NCI-H748 (cell line): ENCODE measurements around the gene ABCC1.
"Not testable (repeated sequence)": the region's sequence is repeated elsewhere in the genome, so short reads cannot be mapped to it uniquely, and the experiment has no call there.

Experiments
- DNase-seq: peaks from one replicate; lab custom pipeline; 2025; ENCODE audit not compliant: unreplicated experiment; lab: John Stamatoyannopoulos, UW

The ABCC1 gene

DNA sequence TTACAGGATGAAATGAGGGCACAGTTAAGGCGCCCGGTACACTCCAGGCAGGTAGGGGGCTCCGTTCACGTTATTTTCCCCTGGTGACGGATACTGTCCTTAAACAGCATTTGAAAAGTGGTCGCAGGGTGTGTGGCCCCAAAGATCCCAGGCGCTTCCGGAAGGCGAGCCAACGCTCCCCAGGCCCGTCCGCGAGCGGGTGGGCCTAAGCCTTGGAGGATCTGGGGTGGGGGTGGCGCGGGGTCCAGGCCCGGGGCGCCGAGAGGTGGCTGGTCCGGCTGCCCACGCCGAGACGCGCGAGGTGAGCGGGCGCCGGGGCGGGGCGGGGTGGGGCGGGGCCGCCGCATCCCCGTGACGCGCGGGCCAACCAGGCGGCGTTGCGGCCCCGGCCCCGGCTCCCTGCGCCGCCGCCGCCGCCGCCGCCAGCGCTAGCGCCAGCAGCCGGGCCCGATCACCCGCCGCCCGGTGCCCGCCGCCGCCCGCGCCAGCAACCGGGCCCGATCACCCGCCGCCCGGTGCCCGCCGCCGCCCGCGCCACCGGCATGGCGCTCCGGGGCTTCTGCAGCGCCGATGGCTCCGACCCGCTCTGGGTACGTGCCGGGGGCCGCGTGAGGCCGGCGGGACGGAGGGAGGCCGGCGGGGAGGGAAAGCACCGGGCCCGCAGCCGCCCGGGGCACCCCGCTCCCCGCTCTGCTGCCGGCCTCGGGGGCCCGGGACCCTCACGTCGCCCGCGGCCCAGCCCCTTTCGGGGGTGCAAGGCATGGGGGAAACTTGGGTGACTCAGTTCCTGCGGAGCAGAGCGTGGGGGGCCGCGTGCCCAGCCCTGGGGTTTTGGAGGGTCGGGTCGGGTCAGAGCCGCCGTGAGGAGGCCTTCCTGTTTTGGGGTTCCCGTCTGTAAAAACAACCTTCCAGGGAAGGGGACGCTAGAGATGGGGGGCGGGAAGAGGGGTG, at the start of gene ABCC1:
TSS of gene ABCC1 (plus strand) at position 407 of the 951 bp plus-strand sequence. CDS start at position 543, 136 bp downstream.
- DNase-seq, result peak; percentile 55

DNA sequence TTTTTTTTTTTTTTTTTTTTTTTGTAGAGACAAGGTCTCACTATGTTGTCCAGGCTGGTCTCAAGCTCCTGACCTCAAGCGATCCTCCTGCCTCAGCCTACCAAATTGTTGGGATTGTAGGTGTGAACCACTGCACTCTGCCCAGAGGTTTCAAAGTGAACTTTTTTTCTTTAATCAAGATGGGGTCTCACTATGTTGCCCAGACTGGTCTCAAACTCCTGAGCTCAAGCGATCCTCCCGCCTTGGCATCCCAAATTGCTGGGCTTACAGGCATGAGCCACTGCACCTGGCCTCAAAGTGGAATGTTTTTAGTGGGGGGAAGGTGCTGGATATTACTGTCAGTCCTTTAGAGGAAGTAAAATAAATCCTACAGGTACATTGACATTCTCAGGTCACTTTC, 49.1 kb upstream of the ABCC1 start:
- no peak for DNase-seq

DNA sequence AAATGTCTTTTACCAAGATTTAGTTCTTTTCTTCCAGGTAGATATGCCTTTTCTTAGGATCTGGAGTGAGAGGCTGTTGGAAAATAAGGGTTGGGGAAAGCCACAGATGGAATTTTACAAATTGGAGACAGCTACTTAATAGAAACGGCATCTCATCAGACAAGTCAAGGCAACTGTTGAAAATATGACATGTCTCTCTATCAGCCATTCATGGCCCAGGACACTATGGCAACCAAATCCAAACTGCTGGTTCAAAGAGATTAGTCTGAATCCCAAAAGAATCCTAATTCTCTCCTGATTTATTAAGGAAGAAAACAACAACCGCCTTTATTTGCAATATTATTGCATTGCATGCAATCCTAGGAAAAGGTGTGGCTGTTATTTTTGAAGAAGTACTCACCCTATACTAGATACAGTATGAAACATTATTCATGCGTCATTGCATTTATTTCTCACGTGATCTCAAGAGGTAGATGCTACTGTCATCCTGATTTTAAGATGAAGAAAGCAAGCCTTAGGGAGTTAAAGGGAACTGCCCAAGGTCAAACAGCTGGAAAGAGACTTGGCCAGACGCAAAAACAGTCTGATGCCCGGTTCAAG, 48.4 kb upstream of the ABCC1 start:
- no peak for DNase-seq

DNA sequence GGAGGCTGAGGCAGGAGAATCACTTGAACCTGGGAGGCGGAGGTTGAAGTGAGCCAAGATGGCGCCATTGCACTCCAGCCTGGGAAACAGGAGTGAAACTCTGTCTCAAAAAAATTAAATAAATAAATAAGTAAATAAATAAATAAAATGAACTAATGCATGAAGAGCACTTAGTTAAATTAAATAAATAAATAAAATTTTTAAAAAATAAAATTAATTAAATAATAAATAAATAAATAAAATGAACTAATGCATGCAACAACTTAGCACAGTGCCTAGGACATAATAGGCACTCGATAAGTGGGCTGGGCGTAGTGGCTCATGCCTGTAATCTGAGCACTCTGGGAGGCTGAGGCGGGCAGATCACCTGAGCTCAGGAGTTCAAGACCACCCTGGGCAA, 45.5 kb upstream of the ABCC1 start:
- DNase-seq, result no peak

DNA sequence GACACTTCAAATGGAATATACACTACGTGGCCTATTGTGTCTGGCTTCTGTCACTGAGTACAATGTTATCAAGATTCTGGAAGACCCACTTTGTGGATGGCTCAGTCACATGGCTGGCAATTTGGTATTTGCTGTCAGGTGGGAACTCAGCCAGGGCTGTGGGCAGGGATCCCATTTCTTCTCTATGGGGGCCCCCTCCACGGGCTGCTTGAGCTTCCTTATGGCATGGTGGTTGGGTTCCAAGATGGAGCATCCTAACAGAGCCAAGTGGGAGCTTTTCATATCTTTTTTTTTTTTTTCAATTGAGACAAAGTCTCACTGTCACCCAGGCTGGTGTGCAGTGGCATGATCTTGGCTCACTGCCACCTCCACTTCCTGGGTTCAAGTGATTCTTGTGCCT, 43.0 kb upstream of the ABCC1 start:
- DNase-seq, result no peak

DNA sequence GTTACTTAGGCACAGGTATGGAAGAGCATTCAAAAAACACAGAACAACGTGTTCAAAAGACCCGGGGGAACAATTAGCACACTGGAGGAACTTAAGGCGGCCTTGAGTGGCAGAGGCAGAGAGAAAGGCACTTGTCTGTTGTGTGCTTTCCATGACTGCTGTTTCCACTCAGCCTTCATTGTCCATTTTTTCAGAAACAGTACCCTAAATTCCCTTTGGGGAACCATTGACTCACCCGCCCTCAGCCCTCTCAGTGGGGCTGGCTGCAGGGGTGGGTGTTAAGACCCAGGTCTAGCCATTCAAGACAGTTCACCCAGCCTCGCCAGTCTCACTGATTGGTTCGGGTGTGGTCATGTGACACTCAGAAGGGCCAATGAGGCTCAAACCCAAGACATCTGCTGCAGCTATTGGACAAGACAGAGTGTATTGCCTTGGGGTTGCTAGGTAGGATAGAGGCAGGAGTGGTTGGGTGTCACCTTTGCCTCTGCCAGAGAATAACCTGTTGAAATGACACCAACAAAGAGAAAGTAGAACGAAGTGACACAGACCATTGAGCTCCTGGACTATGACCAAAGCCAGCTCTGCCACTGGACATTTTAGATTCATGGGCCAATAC, 41.4 kb upstream of the ABCC1 start:
- peak; percentile 53 for DNase-seq

DNA sequence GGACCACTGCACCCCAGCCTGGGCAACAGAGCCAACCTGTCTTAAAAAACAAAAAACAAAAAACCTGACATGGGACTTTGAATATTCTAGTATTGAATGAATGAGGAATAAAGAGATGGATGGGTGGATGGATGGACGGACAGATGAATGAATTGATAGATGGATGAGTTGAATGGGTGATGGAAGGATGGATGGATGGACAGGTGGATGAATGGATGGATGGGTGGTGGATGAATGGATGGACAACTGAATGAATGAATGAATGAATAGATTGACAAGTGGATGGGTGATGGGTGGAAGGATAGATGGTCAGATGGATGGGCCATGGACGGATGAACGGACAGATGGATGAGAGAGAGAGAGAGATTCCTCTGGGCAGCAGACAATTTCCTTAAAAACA, 38.2 kb upstream of the ABCC1 start:
- DNase-seq, result no peak

DNA sequence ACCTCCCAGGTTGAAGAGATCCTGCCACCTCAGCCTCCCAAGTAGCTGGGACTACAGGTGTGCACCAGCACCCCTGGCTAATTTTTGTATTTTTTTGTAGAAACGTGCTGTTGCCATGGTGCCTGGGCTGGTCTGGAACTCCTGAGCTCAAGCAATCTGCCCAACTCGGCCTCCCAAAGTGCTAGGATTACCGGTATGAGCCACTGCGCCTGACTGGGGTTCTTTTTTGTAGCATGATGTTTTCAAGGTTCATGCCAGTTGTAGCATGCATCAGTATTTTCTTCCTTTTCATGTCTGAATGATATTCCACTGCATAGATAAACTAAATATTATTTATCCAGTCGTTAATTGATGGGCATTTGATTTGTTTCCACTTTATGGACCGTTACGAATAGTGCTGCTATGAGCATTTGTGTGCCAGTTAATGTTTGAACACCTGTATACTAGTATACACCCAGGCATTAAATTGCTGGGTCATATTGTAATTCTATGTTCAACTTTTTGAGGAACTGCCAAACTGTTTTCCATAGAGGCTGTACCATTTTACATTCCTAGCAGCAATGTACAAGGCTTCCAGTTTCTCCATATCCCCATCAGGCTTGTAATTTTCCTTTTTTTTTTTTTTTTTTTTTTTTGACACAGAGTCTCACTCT, 36.2 kb upstream of the ABCC1 start:
- DNase-seq, result no peak

DNA sequence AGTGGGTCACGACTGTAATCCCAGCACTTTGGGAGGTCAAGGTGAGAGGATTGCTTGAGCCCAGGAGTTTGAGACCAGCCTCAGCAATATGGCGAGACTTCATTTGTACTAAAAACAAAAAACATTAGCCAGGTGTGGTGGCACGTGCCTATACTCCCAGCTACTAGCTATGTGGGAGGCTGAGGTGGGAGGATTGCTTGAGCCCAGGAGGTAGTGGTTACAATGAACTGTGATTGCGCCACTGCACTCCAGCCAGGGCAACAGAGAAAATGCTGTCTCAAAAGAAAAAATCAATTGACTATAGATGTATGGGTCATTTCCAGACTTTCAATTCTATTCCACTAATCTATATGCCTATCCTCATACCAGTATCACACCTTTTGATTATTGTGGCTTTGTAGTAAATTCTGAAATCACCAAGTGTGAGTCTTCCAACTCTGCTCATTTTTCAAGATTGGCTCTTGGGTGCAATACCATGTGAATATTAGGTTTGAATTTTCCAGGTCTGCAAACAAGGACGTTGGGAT, 33.8 kb upstream of the ABCC1 start:
- no peak for DNase-seq

DNA sequence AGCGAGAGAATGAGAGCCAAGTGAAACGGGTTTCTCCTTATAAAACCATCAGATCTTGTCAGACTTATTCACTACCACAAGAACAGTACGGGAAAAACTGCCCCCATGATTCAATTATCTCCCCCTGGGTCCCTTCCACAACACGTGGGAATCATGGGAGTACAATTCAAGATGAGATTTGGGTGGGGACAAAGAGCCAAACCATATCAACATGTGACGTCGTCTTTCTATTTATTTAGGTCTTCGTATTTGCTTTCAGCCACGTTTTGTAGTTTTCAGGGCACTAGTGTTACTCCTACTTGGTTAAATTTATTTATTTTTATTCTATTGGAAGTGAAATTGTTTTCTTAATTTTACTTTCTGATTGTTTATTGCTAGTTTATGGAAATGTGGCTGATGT, 33.1 kb upstream of the ABCC1 start:
- no peak for DNase-seq

DNA sequence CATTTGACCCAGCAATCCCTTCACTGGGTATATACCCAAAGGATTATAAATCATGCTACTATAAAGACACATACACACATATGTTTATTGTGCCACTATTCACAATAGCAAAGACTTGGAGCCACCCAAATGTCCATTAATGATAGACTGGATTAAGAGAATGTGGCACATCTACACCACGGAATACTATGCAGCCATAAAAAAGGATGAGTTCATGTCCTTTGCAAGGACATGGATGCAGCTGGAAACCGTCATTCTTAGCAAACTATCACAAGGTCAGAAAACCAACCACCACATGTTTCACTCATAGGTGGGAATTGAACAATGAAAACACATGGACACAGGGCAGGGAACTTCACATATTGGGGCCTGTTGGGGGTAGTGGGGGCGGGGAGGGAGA, 31.1 kb upstream of the ABCC1 start:
- DNase-seq, result not testable (repeated sequence)

DNA sequence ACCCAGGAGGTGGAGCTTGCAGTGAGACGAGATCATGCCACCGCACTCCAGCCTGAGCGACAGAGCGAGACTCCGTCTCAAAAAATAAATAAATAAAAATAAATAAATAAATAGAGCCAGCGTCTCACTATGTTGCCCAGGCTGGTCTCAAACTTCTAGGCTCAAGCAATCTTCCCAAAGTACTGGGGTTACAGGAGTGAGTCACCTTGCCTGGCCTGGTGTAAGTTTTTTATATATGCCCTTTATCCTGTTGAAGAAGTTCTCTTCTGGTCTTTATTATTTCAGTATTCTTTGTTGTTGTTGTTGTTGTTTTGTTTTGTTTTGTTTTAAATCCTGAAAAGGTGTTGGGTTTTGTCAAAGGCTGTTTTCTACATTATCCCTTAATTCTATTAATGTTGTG, 30.1 kb upstream of the ABCC1 start:
- DNase-seq, result no peak

DNA sequence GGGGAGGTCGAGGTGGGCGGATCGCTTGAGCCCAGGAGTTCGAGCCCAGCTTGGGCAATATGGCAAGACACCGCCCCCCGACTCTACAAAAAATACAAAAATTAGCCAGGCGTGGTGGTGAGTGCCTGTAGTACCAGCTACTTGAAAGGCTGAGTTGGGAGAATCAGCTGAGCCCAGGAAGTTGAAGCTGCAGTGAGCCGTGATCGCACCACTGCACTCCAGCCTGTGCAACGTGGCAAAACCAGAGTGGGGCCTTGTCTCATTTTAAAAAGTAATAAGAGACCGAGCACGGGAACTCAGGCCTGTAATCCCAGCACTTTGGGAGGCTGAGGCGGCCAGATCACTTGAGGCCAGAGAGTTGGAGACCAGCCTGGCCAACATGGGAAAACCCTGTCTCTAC, 24.4 kb upstream of the ABCC1 start:
- DNase-seq, result no peak

DNA sequence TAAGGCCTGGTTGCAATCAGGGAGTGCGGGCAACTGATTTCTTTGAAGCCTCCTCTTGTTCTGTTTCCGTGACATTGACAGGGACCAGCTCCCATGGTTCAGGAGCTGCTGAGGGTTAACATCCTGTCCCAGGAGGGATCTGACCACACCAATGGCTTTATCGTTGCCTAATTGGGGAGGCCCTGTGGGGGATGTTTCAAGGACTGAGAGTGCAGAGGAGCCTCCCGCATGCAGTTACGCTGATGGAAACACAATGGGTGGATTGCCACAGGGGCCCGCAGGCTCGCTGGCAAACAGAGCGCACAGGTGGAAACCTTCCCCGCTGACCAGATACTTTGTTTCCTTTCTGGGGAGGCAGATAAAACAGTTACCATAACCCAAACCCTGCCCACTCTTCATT, 23.8 kb upstream of the ABCC1 start:
- DNase-seq, result no peak

DNA sequence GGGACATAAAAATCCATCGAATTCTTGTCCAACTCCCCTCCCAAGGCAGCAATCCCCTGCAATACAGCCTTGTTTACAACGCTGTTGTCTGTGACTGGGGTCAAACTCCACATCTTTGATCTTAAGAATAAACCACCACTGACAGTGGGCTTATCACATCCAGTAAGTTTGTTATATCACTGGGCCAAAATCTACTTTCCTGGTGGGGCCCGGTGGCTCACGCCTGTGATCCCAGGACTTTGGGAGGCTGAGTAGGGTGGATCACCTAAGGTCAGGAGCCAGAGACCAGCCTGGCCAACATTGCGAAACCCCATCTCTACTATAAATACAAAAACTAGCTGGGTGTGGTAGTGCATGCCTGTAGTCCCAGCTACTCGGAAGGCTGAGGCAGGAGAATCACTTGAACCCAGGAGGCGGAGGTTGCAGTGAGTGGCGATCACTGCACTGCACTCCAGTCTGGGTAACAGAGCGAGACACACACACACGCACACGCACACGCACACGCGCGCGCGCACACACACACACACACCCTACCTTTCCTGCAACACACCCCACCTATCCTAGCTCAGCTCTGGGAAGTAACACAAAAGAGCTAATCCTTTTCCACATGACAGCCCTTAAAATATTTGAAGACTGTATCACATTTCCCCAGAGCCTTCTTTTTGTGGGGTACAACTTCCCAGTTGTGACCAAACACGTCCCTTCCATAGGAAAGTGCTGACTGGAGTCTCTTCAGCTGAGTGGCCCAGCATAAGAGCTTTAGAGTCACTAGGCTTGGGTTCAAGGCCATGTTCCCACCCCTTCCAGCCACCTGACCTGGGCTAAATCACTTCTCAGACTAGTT, 20.9 kb upstream of the ABCC1 start:
- DNase-seq, result no peak

DNA sequence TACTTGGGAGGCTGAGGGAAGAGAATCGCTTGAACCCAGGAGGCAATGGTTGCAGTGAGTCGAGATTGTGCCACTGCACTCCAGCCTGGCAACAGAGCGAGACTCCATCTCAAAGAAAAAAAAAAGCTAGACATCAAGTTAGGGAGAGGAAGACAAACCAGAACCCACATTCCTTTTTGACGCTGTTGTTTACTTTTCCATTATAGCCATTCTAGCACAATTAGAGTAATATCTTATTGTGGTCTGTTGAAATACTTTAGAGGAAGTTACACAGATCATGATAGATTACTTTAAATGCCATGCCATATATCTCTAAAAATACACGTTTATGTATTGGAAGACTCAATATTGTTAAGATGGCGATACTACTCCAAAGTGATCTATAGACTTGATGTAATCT, 16.5 kb upstream of the ABCC1 start:
- DNase-seq, result no peak

DNA sequence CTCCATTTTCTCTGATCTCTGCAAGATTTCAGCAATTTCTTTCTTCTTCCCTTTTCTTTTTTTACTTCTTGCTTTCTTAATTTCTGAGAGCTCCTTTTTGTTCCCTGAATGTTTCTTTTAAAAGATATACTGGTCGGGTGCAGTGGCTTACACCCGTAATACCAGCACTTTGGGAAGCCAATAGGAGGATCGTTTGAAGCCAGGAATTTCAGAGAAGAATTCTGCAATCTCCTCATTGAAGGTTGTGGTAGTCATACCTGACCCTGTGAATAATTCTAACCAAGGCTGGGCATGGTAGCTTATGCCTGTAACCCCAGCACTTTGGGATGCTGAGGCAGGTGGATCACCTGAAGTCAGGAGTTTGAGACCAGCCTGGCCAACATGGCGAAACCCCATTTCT, 15.6 kb upstream of the ABCC1 start:
- DNase-seq, result no peak

DNA sequence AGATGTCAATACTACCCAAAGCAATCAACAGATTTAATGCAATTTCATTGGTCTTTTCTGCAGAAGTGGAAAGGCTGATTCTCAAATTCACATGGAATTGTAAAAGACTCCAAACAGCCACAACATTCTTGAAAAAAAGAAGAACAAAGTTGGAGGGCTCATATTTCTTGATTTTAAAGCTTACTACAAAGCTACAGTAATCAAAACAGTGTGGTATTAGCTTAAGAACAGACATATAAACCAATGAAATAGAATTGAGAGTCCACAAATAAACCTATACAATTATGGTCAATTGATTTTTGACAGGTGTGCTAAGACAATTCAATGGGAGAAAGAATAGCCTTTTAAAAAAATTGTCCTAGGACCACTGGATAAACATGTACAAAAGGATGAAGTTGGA, 14.4 kb upstream of the ABCC1 start:
- no peak for DNase-seq

DNA sequence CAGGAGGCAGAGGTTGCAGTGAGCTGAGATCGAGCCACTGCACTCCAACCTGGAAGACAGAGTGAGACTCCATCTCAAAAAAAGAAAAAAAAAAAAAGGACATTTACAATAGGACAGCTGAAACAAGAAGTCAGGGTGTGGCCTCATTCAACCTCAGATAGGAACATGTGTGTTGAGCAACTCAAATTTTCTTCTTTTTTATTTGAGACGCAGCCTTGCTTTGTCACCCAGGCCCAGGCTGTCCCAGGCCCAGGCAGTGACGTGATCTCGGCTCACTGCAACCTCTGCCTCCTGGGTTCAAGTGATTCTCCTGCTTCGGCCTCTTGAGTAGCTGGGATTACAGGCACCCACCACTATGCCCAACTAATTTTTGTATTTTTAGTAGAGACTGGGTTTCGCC, 12.6 kb upstream of the ABCC1 start:
- not testable (repeated sequence) for DNase-seq

DNA sequence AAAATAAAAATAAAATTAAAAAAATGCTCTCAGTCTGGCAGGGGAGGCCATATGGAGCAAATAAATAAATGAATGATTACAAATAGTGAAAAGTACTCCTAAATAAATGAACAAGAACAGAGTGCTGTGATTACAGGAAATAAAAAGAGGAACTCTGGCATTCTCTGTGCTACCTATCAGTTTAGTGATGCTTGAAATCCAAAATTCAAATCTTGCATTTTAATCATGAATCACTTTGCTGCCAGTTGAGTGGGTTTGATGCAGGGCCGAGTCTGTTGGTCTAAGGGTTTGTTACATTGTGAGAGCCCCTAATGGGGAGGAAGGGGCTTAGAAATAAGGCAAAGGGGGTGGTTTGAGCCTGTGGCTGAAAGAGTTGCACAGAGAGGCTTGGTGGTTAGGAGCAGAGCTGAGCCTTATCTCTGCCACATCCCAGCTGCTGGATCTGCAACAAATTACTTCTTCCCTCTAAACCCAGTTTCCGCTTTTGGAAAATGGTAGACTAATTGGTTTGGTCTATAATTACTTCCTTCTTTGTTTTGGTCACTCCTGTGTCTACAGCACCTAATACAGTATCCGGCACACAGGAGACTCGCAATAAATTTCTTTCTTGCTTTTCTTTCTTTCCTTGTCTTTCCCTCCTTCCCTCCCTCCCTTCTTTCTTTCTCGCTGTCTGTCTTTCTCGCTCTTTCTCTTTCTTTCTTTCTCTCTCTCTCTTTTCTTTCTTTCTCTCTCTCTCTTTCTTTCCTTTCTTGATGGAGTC, 6.3 kb upstream of the ABCC1 start:
- DNase-seq, result no peak
